Mesendoderm (in vitro differentiated cells): ENCODE measurements around the gene RBM44.
A peak's percentile ranks its signal among the peaks of the same experiment; 100 is the strongest.

Source experiments
- DNase-seq: peaks from one replicate; pipeline ENCODE4 v3.0.0; 2013
- H2AK5ac ChIP-seq: 2 replicates; pipeline ENCODE4 v1.6.1; 2013; ENCODE audit warnings: low read length, inconsistent platforms
- H2BK120ac ChIP-seq: 2 replicates; pipeline ENCODE4 v1.6.1; 2013; ENCODE audit warnings: low read depth, mild to moderate bottlenecking, low read length, moderate library complexity, mixed read lengths
- H2BK15ac ChIP-seq: replicated peaks from 2 replicates; pipeline ENCODE4 v1.6.1; 2013; ENCODE audit warnings: low read depth, mild to moderate bottlenecking, moderate library complexity
- H2BK5ac ChIP-seq: 2 replicates; pipeline ENCODE4 v1.6.1; 2013; ENCODE audit warnings: low read length, inconsistent platforms
- H3K18ac ChIP-seq: 2 replicates; pipeline ENCODE4 v1.6.1; 2013; ENCODE audit warnings: mild to moderate bottlenecking, low read length, mixed read lengths
- H3K23ac ChIP-seq: one replicate; pipeline ENCODE4 v1.6.1; 2013; ENCODE audit warnings: low read length
- H3K27ac ChIP-seq: 2 replicates; pipeline ENCODE4 v1.5.1; 2013; ENCODE audit warnings: low read depth, mild to moderate bottlenecking, inconsistent platforms, low read length, moderate library complexity
- H3K27me3 ChIP-seq: 2 replicates; pipeline ENCODE4 v1.6.1; 2013; ENCODE audit warnings: low read length, control low read depth, mild to moderate bottlenecking, inconsistent platforms; ENCODE audit not compliant: insufficient read depth, poor library complexity
- H3K36me3 ChIP-seq: 2 replicates; pipeline ENCODE4 v1.6.1; 2013; ENCODE audit warnings: low read length, inconsistent platforms; ENCODE audit not compliant: control insufficient read depth, insufficient read depth
- H3K4ac ChIP-seq: one replicate; pipeline ENCODE4 v1.6.1; 2013; ENCODE audit warnings: low read depth, mild to moderate bottlenecking, low read length, moderate library complexity
- H3K4me1 ChIP-seq: 2 replicates; pipeline ENCODE4 v1.6.1; 2013; ENCODE audit warnings: low read depth, low read length, inconsistent platforms; ENCODE audit not compliant: control insufficient read depth
- H3K4me2 ChIP-seq: 2 replicates; pipeline ENCODE4 v1.6.1; 2013; ENCODE audit warnings: low read length
- H3K4me3 ChIP-seq: 2 replicates; pipeline ENCODE4 v1.5.1; 2013; ENCODE audit warnings: mild to moderate bottlenecking, low read length
- H3K56ac ChIP-seq: one replicate; pipeline ENCODE4 v1.6.1; 2013; ENCODE audit warnings: low read length
- H3K79me1 ChIP-seq: 2 replicates; pipeline ENCODE4 v1.6.1; 2013; ENCODE audit warnings: low read length, inconsistent platforms
- H3K79me2 ChIP-seq: 2 replicates; pipeline ENCODE4 v1.6.1; 2013; ENCODE audit warnings: mild to moderate bottlenecking, low read length; ENCODE audit not compliant: control insufficient read depth, insufficient read depth
- H3K9ac ChIP-seq: 2 replicates; pipeline ENCODE4 v1.6.1; 2013; ENCODE audit warnings: low read length, inconsistent platforms
- H4K5ac ChIP-seq: one replicate; pipeline ENCODE4 v1.6.1; 2013; ENCODE audit warnings: low read length
- H4K8ac ChIP-seq: one replicate; pipeline ENCODE4 v1.6.1; 2013; ENCODE audit warnings: low read depth, mild to moderate bottlenecking, control low read depth, low read length, moderate library complexity
- WGBS: extraction: QIAGEN DNeasy Blood & Tissue Kit; methylation state at CpG from one replicate; pipeline ENCODE4 v1.1.7; 2013; ENCODE audit warnings: low lambda C conversion rate, missing lambda C conversion rate; ENCODE audit not compliant: insufficient coverage; ENCODE audit errors: extremely low coverage; 5-methylcytosine and 5-hydroxymethylcytosine counted together

RBM44 gene

GRCh38 chr2:237859082-237859433 is 60.5 kb downstream of the RBM44 start:
- Histone ChIP-seq H3K18ac (peak overlapping the region; percentile 69), H3K4me2 (peak overlapping the region; percentile 0), H3K79me2 (no peaks in the 10 kb centered on the region), H4K8ac (no peak overlapping the region), H3K4me1 (no peaks in the 10 kb centered on the region), H2BK5ac (no peak overlapping the region), H3K4ac (no peak overlapping the region), H2BK15ac (no peak overlapping the region), H3K9ac (no peak overlapping the region), H3K79me1 (no peaks in the 10 kb centered on the region), H3K23ac (no peak overlapping the region), H3K36me3 (no peaks in the 10 kb centered on the region), H2AK5ac (no peak overlapping the region), H3K4me3 (no peak overlapping the region), H2BK120ac (no peak overlapping the region), H3K27ac (no peak overlapping the region), H3K27me3 (peaks cover 9% of the 10 kb centered on the region), H3K56ac (no peak overlapping the region), H4K5ac (no peak overlapping the region)
- no CpG with 5 or more reads among the region's 15 CpGs for WGBS
- DNase-seq, result peak; percentile 5

- Histone ChIP-seq H2BK120ac (no peak within 1 kb of the TSS), H4K5ac (no peak within 1 kb of the TSS), H3K79me2 (no peaks in the 10 kb centered on the region), H3K4ac (no peak within 1 kb of the TSS), H3K27ac (no peak within 1 kb of the TSS), H3K4me3 (no peak within 1 kb of the TSS), H2AK5ac (no peak within 1 kb of the TSS), H3K18ac (peak within 1 kb of the TSS; percentile 69), H2BK15ac (no peak within 1 kb of the TSS), H3K36me3 (no peaks in the 10 kb centered on the region), H3K4me2 (peak within 1 kb of the TSS; percentile 69), H3K4me1 (peaks cover 3% of the 10 kb centered on the region), H3K23ac (no peak within 1 kb of the TSS), H3K27me3 (peaks cover 9% of the 10 kb centered on the region), H2BK5ac (no peak within 1 kb of the TSS), H3K56ac (peak within 1 kb of the TSS; percentile 56), H3K79me1 (no peaks in the 10 kb centered on the region), H3K9ac (peak within 1 kb of the TSS; percentile 21), H4K8ac (no peak within 1 kb of the TSS)
- WGBS, result no CpG with 5 or more reads among the region's 79 CpGs
- peak; percentile 39 for DNase-seq
These were observed 61.1 kb downstream of the RBM44 start, which contains the start of gene RAMP1 for GRCh38 chr2:237859533-237860272. Gene RAMP1 (plus strand): TSS chr2:237859623. CDS start chr2:237859676, 53 bp downstream.

DNA sequence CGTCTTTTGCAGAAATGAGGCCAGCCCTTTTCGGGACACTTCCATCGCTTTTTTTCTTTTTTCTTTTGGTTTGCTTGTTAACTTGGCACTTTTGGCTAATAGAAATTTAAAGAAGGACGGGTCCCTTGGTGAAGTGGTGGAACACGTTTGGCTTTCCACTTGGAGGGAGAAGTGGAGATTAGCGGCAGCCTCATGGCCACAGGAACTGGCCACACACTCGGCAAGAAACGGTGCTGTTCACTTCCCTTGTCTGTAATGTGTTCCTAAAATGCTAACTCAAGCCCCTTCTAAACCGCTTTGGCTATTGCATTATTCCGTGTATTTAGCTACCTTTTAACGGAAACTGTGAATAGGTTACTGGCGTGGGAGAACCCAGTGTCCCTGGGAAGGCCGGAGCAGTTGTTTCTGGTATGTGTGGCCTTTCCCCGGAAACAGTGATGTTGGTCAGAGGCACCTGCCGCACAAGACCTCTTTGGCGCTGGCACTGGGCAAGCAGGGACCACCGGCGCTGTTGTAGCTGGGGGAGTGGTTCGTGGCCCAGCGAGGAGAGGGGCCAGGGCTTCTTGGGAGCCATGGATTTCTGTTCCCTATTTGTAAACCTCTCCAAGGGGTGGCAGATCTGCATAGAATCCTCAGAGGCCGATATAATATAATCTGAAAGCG is 61.8 kb downstream of the RBM44 start:
- Histone ChIP-seq H3K36me3 (no peaks in the 10 kb centered on the region), H3K79me2 (no peaks in the 10 kb centered on the region), H3K56ac (no peak overlapping the region), H3K27ac (no peak overlapping the region), H3K79me1 (no peaks in the 10 kb centered on the region), H3K18ac (no peak overlapping the region), H3K4ac (no peak overlapping the region), H3K23ac (no peak overlapping the region), H3K9ac (no peak overlapping the region), H2AK5ac (no peak overlapping the region), H3K27me3 (peaks cover 9% of the 10 kb centered on the region), H2BK15ac (no peak overlapping the region), H2BK5ac (no peak overlapping the region), H3K4me2 (no peak overlapping the region), H3K4me1 (peaks cover 3% of the 10 kb centered on the region), H4K5ac (no peak overlapping the region), H4K8ac (no peak overlapping the region), H2BK120ac (no peak overlapping the region), H3K4me3 (no peak overlapping the region)
- no peak for DNase-seq
- no CpG with 5 or more reads among the region's 22 CpGs for WGBS

GRCh38 chr2:237861875-237862527 is 63.4 kb downstream of the RBM44 start:
- Histone ChIP-seq H2BK15ac (no peak overlapping the region), H4K5ac (no peak overlapping the region), H3K4me3 (no peak overlapping the region), H3K4me1 (peaks cover 3% of the 10 kb centered on the region), H3K27me3 (peaks cover 9% of the 10 kb centered on the region), H3K9ac (no peak overlapping the region), H2BK5ac (no peak overlapping the region), H3K79me1 (no peaks in the 10 kb centered on the region), H3K4ac (no peak overlapping the region), H3K27ac (no peak overlapping the region), H3K36me3 (no peaks in the 10 kb centered on the region), H3K23ac (no peak overlapping the region), H3K56ac (no peak overlapping the region), H4K8ac (no peak overlapping the region), H2AK5ac (no peak overlapping the region), H3K79me2 (no peaks in the 10 kb centered on the region), H3K18ac (no peak overlapping the region), H3K4me2 (no peak overlapping the region), H2BK120ac (no peak overlapping the region)
- WGBS, result no CpG with 5 or more reads among the region's 11 CpGs
- DNase-seq, result no peak

GRCh38 chr2:237862528-237862895 is 63.9 kb downstream of the RBM44 start:
- Histone ChIP-seq H4K8ac (no peak overlapping the region), H3K23ac (no peak overlapping the region), H2BK15ac (no peak overlapping the region), H3K18ac (no peak overlapping the region), H3K79me2 (no peaks in the 10 kb centered on the region), H4K5ac (no peak overlapping the region), H3K4me1 (peaks cover 3% of the 10 kb centered on the region), H2BK120ac (no peak overlapping the region), H3K27me3 (peaks cover 9% of the 10 kb centered on the region), H3K4ac (no peak overlapping the region), H3K9ac (no peak overlapping the region), H2BK5ac (no peak overlapping the region), H3K27ac (no peak overlapping the region), H3K4me2 (no peak overlapping the region), H3K79me1 (no peaks in the 10 kb centered on the region), H3K56ac (no peak overlapping the region), H3K4me3 (no peak overlapping the region), H3K36me3 (no peaks in the 10 kb centered on the region), H2AK5ac (no peak overlapping the region)
- no peak for DNase-seq
- WGBS, result no CpG with 5 or more reads among the region's 8 CpGs
